Peyer's patch (tissue), 4 donors: Measurements from ENCODE around the gene KASH5.

ENCODE experiments used
- POLR2A ChIP-seq, 2 donors: fragments of 450-650 bp; IDR thresholded peaks; one replicate each; pipeline ENCODE4 v1.5.1; 2017; ENCODE audit warnings: antibody characterized with exemption in 2 of 2, mild to moderate bottlenecking in 2 of 2, moderate library complexity in 2 of 2
- TF ChIP-seq, protein P1 (sequence below), 6 experiments: fragments of 450-650 bp in 4 of 6; fragments of 200-600 bp in 2 of 6; sonication (generic) in 1 of 6; IDR thresholded peaks; one replicate each; pipeline ENCODE4 v1.5.1; 2017 to 2019; ENCODE audit warnings: antibody characterized with exemption in 6 of 6, mild to moderate bottlenecking in 3 of 6, moderate library complexity in 1 of 6

DNA sequence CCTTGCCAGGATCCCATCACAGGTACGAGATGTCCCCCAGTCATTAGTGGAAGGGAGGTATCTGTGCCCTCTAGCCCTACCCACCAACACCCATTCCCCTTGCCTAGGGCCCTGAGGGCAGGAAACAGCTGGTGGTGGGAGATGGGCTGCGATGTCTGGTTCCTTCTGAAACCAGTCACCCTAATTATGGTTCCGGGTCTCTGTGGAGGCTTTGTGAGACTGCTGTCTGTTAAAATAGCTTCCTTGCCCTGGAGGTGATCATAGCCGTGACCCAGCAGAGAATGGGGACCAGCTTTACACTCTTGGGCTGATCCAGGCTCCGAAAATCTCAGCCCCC, 70.5 kb downstream of the KASH5 start:
- TF ChIP-seq, protein P1, sequence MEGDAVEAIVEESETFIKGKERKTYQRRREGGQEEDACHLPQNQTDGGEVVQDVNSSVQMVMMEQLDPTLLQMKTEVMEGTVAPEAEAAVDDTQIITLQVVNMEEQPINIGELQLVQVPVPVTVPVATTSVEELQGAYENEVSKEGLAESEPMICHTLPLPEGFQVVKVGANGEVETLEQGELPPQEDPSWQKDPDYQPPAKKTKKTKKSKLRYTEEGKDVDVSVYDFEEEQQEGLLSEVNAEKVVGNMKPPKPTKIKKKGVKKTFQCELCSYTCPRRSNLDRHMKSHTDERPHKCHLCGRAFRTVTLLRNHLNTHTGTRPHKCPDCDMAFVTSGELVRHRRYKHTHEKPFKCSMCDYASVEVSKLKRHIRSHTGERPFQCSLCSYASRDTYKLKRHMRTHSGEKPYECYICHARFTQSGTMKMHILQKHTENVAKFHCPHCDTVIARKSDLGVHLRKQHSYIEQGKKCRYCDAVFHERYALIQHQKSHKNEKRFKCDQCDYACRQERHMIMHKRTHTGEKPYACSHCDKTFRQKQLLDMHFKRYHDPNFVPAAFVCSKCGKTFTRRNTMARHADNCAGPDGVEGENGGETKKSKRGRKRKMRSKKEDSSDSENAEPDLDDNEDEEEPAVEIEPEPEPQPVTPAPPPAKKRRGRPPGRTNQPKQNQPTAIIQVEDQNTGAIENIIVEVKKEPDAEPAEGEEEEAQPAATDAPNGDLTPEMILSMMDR (IDR thresholded peaks at IDR 0.05), result no peak
- no peak for TF ChIP-seq POLR2A (IDR thresholded peaks at IDR 0.05)
